Measurements from ENCODE around the gene VPS37C. TPM values are rescaled to one million over a fixed set of nuclear protein-coding genes. Genes with fewer than 3 reads are reported as not detected.

VPS37C gene
- total RNA-seq, 1 experiment from 2014 or later, result 32.7 TPM

DNA sequence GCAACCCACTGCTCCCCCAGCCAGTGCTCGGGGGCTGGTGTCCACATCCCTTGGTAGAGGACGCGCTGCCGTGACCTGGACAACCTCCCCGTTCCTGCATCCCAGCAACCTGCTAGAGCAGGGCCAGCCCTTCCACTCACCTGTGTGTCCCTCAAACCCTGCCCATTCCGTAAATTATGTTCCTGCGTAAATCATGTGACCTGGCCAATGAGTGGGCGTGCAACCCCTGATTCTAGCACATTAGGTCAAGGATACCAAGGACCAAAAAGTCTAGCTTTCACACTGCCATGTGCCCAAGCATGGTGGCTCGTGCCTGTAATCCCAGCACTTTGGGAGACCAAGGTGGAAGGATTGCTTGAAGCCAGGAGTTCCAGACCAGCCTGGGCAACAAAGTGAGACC, 33.2 kb downstream of the VPS37C start:
- H3K36me3 ChIP-seq (ENCODE audit: insufficient read depth, low read length, poor library complexity, severe bottlenecking), result no peaks in the 10 kb centered on the region
- H3K9me3 ChIP-seq (ENCODE audit: low read depth, low read length, poor library complexity, severe bottlenecking), result no peaks in the 10 kb centered on the region
- H3K4me3 ChIP-seq (ENCODE audit: low read depth, low read length, poor library complexity, severe bottlenecking), result no peak overlapping the region
- peaks cover 4% of the 10 kb centered on the region for H3K4me1 ChIP-seq (ENCODE audit: insufficient read depth, low read length, poor library complexity, severe bottlenecking)
- H3K27ac ChIP-seq (ENCODE audit: low read depth, low read length, poor library complexity, severe bottlenecking), result no peak overlapping the region
- TF ChIP-seq, protein P1, sequence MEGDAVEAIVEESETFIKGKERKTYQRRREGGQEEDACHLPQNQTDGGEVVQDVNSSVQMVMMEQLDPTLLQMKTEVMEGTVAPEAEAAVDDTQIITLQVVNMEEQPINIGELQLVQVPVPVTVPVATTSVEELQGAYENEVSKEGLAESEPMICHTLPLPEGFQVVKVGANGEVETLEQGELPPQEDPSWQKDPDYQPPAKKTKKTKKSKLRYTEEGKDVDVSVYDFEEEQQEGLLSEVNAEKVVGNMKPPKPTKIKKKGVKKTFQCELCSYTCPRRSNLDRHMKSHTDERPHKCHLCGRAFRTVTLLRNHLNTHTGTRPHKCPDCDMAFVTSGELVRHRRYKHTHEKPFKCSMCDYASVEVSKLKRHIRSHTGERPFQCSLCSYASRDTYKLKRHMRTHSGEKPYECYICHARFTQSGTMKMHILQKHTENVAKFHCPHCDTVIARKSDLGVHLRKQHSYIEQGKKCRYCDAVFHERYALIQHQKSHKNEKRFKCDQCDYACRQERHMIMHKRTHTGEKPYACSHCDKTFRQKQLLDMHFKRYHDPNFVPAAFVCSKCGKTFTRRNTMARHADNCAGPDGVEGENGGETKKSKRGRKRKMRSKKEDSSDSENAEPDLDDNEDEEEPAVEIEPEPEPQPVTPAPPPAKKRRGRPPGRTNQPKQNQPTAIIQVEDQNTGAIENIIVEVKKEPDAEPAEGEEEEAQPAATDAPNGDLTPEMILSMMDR (conservative IDR thresholded peaks at IDR 0.05; ENCODE audit: low read depth, low read length), result no peak
- no peak for TF ChIP-seq EZH2 (IDR thresholded peaks at IDR 0.05; ENCODE audit: borderline replicate concordance, low read depth, low read length, poor library complexity, severe bottlenecking)
- CTCF ChIA-PET, result no interaction called here
- no TSS peak for BruUV-seq (replicated peaks)
- no peak for DNase-seq (ENCODE audit: low spot score)
- H3K27me3 ChIP-seq (replicated peaks; ENCODE audit: insufficient read depth, low read depth, low read length, poor library complexity), result no peaks in the 10 kb centered on the region
- POLR2A ChIA-PET (ENCODE audit: low non-redundant PET), result interaction anchor here (0.7 kb wide), 1 partner anchor 567 kb away, joined by 3 read pairs; no protein-coding TSS in a partner anchor
- intact Hi-C loops (cut with micrococcal nuclease; ENCODE audit: unreplicated experiment), result no loop called here

DNA sequence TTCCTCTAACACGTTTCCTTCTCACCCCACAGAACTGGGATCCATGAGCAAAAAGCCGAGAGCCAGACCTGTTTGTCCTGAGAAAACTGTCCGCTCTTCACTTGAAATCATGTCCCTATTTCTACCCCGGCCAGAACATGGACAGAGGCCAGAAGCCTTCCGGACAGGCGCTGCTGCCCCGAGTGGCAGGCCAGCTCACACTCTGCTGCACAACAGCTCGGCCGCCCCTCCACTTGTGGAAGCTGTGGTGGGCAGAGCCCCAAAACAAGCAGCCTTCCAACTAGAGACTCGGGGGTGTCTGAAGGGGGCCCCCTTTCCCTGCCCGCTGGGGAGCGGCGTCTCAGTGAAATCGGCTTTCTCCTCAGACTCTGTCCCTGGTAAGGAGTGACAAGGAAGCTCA, 35.0 kb downstream of the VPS37C start:
- no peak overlapping the region for H3K27ac ChIP-seq (ENCODE audit: low read depth, low read length, poor library complexity, severe bottlenecking)
- ChIA-PET POLR2A (ENCODE audit: low non-redundant PET) (no interaction called here), CTCF (no interaction called here)
- H3K4me3 ChIP-seq (ENCODE audit: low read depth, low read length, poor library complexity, severe bottlenecking), result no peak overlapping the region
- H3K9me3 ChIP-seq (ENCODE audit: low read depth, low read length, poor library complexity, severe bottlenecking), result no peaks in the 10 kb centered on the region
- no peaks in the 10 kb centered on the region for H3K36me3 ChIP-seq (ENCODE audit: insufficient read depth, low read length, poor library complexity, severe bottlenecking)
- no peaks in the 10 kb centered on the region for H3K27me3 ChIP-seq (replicated peaks; ENCODE audit: insufficient read depth, low read depth, low read length, poor library complexity)
- intact Hi-C loops (cut with micrococcal nuclease; ENCODE audit: unreplicated experiment), result no loop called here
- no peak for DNase-seq (ENCODE audit: low spot score)
- no peak for TF ChIP-seq EZH2 (IDR thresholded peaks at IDR 0.05; ENCODE audit: borderline replicate concordance, low read depth, low read length, poor library complexity, severe bottlenecking)
- TF ChIP-seq, protein P1 (conservative IDR thresholded peaks at IDR 0.05; ENCODE audit: low read depth, low read length), result no peak
- BruUV-seq (replicated peaks), result no TSS peak
- peaks cover 10% of the 10 kb centered on the region for H3K4me1 ChIP-seq (ENCODE audit: insufficient read depth, low read length, poor library complexity, severe bottlenecking)

DNA sequence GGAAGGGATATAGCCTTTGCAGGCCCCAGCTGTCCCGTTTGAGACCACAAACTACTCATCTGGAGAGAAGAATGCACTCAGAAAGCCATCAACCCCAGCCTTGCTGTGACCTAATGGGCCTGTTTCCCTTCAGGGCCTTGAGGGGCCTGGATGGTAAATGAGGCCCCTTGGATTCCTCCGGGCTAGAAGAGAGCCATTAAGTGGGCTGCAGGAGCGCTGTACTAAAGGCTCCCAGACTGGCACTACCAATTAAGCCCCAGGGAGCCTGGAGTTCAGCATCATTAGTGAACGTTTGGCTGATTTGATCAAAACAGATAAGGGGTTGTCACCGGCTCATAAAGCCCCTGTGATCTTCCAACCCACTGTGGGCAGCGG, 35.9 kb downstream of the VPS37C start:
- Histone ChIP-seq H3K27ac (ENCODE audit: low read depth, low read length, poor library complexity, severe bottlenecking) (no peak overlapping the region), H3K36me3 (ENCODE audit: insufficient read depth, low read length, poor library complexity, severe bottlenecking) (no peaks in the 10 kb centered on the region), H3K27me3 (replicated peaks; ENCODE audit: insufficient read depth, low read depth, low read length, poor library complexity) (no peaks in the 10 kb centered on the region), H3K4me1 (ENCODE audit: insufficient read depth, low read length, poor library complexity, severe bottlenecking) (peaks cover 17% of the 10 kb centered on the region), H3K4me3 (ENCODE audit: low read depth, low read length, poor library complexity, severe bottlenecking) (no peak overlapping the region), H3K9me3 (ENCODE audit: low read depth, low read length, poor library complexity, severe bottlenecking) (no peaks in the 10 kb centered on the region)
- no TSS peak for BruUV-seq (replicated peaks)
- DNase-seq (ENCODE audit: low spot score), result no peak
- no peak for TF ChIP-seq EZH2 (IDR thresholded peaks at IDR 0.05; ENCODE audit: borderline replicate concordance, low read depth, low read length, poor library complexity, severe bottlenecking)
- TF ChIP-seq, protein P1 (conservative IDR thresholded peaks at IDR 0.05; ENCODE audit: low read depth, low read length), result no peak
- POLR2A ChIA-PET (ENCODE audit: low non-redundant PET), result no interaction called here
- intact Hi-C loops (cut with micrococcal nuclease; ENCODE audit: unreplicated experiment), result no loop called here
- CTCF ChIA-PET, result no interaction called here

Measured in A673 (cell line).